GM18873 (cell line): ENCODE measurements around the gene ZFHX2.
"Not testable (repeated sequence)": the region's sequence is repeated elsewhere in the genome, so short reads cannot be mapped to it uniquely, and the experiment has no call there.

Experiments used
- ATAC-seq: cut with Tn5 transposase; IDR thresholded peaks from one replicate; pipeline ENCODE4 v1.9.1; 2021; ENCODE audit warnings: mild to moderate bottlenecking, moderate library complexity, moderate number of reproducible peaks; ENCODE audit not compliant: unreplicated experiment, low FRiP score

ZFHX2 gene

GRCh38 chr14:23544511-23545447 is 6.8 kb downstream of the ZFHX2 start:
- ATAC-seq = no peak

DNA sequence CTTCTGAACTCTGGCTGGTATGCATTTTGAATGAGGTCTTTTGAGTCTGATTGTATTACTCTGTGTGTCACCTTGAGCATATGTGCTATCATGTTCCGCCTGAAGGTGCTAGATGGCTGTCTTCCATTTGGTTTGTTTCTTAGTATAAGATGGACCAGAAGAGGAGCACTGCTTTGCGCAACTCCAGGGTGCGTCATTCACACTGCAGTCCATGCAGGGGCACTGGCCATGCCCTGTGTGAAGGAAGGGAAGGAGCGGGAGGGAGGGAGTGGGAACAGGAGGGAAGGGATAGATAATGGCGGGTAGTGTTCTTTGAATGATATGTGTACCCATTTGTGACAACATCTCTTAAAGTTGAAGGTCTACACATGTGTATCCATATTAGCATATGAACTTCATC is 8.2 kb downstream of the ZFHX2 start:
- ATAC-seq = no peak

- no peak for ATAC-seq
These were observed 9.3 kb downstream of the ZFHX2 start for GRCh38 chr14:23542261-23542660.

GRCh38 chr14:23540141-23540469 is 11.5 kb downstream of the ZFHX2 start:
- no peak for ATAC-seq

DNA sequence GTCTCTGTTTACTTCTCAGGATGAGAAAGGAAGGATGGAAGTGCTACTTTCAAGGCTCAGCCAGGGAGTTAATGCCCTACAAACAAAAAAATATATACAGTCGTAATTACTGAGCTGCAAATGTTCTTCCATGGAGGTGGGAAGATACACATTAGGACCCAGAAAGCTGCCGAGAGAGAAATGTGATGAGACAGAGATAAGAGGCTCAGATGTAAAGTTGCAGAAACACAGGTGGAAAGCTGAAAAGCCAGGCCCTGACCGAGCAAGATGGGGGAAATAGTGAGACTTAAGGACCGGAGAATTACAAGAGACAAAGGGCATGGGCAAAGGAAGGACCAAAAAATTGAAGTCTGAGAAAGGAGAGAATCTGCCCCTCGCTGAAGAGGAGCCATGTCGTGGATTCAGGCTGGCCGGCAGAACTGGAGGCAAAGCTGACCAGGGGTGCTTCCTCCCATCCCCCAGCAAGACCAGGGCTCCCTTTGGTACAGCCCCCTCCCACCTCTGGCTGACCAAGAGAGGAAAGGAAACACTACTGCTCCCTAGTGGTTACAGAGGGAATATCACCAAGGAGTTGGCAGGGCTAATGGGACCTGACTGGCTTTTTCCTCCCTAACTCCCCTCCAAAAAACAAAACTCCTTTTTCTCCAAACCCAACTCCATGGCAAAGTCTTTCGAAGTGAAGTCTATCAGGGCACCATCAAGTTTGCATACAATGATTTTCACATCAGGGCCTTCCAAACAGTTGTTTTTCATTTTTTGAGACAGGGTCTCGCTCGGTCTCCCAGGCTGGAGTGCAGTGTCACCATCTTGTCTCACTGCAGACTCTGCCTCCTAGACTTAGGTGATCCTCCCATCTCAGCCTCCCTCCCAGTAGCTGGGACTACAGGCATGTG is 12.1 kb downstream of the ZFHX2 start:
- no peak for ATAC-seq

DNA sequence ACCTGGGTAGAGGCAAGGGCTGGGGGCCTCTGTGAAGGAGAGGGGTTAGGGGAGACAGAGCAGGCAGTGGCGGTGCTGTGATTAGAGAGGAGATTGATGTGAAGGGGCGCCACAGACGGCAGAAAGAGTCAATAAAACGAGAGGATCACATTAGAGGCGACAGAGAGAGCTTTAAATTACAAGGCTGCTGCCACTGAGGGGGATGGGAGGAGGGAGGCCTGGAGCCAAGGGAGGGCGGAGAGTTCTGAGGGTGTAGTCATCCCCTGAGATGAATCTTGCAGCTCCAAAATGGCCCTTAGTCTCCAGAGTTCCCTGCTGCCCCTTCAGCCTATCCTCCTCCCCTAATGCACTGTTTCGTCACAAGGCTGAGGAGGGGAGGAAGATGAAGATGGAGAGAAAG is 12.8 kb downstream of the ZFHX2 start:
- no peak for ATAC-seq

- no peak for ATAC-seq
These were observed 13.4 kb downstream of the ZFHX2 start for GRCh38 chr14:23538050-23538718.

GRCh38 chr14:23537351-23538049 is 14.1 kb downstream of the ZFHX2 start:
- no peak for ATAC-seq

DNA sequence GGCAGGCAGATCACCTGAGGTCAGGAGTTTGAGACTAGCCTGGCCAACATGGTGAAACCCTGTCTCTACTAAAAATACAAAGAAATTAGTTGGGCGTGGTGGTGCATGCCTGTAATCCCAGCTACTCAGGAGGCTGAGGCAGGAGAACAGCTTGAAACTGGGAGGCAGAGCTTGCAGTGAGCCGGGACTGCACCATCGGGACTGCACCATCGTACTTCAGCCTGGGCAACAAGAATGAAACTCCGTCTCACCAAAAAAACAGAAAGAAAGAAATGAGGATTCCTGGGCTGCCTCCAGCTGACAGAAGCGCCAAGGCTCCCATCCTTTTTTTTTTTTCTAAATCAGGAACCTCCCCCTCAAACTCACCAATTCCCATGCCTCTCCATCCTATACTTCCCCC is 14.7 kb downstream of the ZFHX2 start:
- not testable (repeated sequence) for ATAC-seq

DNA sequence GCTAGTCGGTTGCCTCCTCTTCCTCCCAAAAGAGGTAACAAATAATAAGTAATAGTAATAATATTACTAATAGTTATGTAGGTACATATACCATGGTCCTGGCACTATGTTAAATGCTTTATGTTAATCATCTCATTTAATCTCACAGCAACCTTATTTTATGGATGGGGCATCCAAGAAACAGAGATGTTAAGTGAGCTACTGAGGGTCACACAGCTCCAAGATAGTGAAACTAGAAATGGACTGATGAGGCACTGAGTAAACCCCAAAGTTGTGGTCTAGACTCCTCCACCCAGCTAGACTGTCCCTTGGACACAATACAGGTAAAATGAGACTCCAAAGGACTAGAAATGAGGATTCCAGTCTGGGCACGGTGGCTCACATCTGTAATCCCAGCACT is 15.1 kb downstream of the ZFHX2 start:
- no peak for ATAC-seq

GRCh38 chr14:23535943-23536342 is 15.6 kb downstream of the ZFHX2 start:
- no peak for ATAC-seq

- no peak for ATAC-seq
These were observed 17.7 kb downstream of the ZFHX2 start for GRCh38 chr14:23533652-23534435.

DNA sequence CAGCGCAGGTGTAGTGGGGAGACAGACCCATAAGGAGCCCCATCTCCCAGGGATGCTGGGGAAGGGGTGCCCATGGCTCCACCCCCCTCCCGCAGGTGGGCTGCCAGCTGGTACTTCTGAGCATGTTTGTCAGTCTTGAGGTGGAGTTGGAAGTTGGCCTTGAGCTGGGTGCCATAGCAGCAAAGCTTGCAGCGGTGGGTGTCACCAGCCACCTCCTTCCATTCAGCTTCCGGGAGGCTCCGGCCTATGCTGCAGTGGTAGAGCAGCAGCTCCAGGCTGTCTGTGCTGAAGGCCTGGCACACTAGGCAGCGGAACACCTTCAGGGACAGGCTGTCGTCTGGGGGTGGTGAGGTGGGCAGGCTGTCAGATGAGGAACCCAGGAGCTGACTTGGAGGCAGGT is 18.9 kb downstream of the ZFHX2 start:
- ATAC-seq = no peak

GRCh38 chr14:23531391-23531790 is 20.2 kb downstream of the ZFHX2 start:
- no peak for ATAC-seq

DNA sequence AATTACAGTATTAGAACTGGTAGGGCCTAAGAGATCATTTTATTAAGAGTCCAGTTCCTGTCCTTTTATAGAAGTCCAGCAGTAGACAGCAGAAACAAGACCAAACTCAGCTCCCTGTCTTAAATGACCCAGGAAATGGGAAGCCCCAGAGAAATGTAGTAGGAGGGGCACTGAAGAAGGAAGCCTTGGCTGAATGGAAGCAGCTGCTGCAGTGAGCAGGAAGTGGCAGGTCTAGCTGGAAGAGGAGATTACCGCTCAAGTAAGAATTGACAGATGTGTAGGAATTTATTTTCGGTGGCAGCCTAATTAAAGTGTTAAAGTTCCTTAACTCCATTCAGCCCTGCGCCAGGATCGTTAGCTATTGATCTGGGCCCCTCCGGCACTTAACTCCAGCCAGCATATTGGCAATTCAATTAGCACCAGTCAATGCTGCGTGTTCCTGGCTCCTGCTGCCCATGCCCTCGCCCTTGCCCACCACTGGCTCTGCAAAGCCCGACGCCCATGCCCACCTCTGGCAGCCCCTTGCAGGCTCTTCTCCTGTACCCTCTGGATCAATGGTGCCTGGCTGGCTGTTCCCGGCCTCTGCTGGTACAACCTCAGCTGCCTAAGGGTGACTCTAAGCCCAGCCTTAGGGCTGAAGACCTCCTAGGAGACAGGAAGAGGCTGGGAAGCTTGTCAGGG is 21.1 kb downstream of the ZFHX2 start:
- no peak for ATAC-seq

DNA sequence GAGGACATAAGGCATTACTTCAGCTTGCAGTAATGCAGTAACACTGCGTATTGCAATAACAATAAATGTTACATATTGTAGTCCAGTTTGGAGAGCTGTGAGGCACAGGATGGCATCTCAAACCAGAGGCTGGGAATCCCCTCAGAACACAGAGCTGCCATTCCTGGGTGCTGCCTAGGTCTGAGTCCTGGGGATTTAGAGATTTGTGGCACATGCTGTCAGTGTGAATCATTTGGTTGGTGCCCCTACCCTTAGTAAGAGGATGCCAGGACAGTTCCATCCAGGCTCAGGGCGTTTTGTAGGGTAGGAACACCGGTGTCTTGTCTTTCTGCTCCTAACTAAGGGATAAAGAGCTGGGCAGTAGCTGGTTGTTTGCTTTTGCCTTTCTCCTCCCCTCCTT is 22.5 kb downstream of the ZFHX2 start:
- no peak for ATAC-seq

DNA sequence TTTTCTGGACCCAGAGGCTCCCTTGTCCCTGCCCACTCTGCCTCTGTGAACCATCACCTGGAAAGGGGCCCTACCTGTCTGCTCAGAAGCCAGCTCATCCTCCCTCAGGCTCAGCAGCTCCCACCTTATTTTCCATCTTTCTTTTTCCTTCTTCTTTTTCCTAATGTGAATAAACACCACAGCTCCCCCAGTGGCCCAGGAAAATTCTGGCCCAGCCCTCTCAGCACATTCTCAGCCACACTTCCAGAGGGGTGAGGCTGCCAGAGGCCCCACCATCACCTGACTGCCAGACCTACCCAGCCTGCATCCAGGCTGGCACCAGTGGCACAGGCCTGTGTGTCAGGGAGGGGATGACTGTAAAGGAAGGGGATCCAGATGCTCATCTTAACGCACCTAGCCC is 23.0 kb downstream of the ZFHX2 start:
- ATAC-seq = no peak

GRCh38 chr14:23525611-23526010 is 26.0 kb downstream of the ZFHX2 start:
- ATAC-seq = no peak

DNA sequence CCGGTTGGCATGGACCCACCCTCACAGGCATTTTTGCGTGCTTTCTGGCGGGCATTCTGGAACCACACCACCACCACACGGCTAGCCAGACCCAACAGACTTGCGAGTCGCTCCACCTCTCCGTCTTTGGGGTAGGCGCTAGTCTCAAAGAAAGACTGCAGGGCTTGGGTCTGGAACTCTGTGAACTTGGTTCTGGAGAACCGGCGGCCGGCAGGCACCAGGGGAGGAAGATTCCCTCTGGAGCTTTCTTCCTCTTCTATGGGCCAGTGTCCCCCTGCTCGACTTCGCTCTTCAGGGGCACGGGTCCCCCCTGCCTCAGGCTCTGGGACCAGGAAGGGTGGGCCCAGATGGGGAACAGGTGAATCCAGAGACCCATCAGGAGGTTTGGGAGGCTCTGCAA is 26.6 kb downstream of the ZFHX2 start:
- no peak for ATAC-seq
